WERI-Rb-1 (cell line): ENCODE data around the gene SEC22A.
"Not testable (repeated sequence)": the region's sequence is repeated elsewhere in the genome, so short reads cannot be mapped to it uniquely, and the experiment has no call there.

Source experiments
- DNase-seq: peaks from one replicate; pipeline ENCODE4 v3.0.0-alpha.2; 2020
- H3K27ac ChIP-seq: fragments of 250-450 bp; sonication (Bioruptor Pico); 2 replicates; pipeline ENCODE4 v1.5.1; 2020; ENCODE audit warnings: mild to moderate bottlenecking, moderate library complexity
- H3K27me3 ChIP-seq: fragments of 250-450 bp; sonication (Bioruptor Pico); 2 replicates; pipeline ENCODE4 v1.5.1; 2021; ENCODE audit warnings: mild to moderate bottlenecking, low read depth, moderate library complexity; ENCODE audit not compliant: insufficient read depth, severe bottlenecking
- H3K36me3 ChIP-seq: fragments of 250-450 bp; sonication (Bioruptor Pico); 2 replicates; pipeline ENCODE4 v1.5.1; 2020; ENCODE audit warnings: mild to moderate bottlenecking, moderate library complexity
- H3K4me3 ChIP-seq: 2 replicates; pipeline ENCODE4 v1.5.1; 2011; ENCODE audit warnings: low read depth, mild to moderate bottlenecking, control low read depth, low read length
- H3K9me3 ChIP-seq: fragments of 250-450 bp; sonication (Bioruptor Pico); 2 replicates; pipeline ENCODE4 v1.5.1; 2021; ENCODE audit warnings: mild to moderate bottlenecking, moderate library complexity; ENCODE audit not compliant: severe bottlenecking
- TF ChIP-seq, protein P1 (sequence below): IDR thresholded peaks from 2 replicates; pipeline ENCODE4 v1.5.1; 2011; ENCODE audit warnings: low read depth, mild to moderate bottlenecking, control low read depth, inconsistent platforms, low read length

Gene SEC22A

GRCh38 chr3:123225016-123225415 lies 23.3 kb downstream of the SEC22A start:
- TF ChIP-seq, protein P1, sequence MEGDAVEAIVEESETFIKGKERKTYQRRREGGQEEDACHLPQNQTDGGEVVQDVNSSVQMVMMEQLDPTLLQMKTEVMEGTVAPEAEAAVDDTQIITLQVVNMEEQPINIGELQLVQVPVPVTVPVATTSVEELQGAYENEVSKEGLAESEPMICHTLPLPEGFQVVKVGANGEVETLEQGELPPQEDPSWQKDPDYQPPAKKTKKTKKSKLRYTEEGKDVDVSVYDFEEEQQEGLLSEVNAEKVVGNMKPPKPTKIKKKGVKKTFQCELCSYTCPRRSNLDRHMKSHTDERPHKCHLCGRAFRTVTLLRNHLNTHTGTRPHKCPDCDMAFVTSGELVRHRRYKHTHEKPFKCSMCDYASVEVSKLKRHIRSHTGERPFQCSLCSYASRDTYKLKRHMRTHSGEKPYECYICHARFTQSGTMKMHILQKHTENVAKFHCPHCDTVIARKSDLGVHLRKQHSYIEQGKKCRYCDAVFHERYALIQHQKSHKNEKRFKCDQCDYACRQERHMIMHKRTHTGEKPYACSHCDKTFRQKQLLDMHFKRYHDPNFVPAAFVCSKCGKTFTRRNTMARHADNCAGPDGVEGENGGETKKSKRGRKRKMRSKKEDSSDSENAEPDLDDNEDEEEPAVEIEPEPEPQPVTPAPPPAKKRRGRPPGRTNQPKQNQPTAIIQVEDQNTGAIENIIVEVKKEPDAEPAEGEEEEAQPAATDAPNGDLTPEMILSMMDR = no peak
- peaks cover 22% of the 10 kb centered on the region for H3K36me3 ChIP-seq

DNA sequence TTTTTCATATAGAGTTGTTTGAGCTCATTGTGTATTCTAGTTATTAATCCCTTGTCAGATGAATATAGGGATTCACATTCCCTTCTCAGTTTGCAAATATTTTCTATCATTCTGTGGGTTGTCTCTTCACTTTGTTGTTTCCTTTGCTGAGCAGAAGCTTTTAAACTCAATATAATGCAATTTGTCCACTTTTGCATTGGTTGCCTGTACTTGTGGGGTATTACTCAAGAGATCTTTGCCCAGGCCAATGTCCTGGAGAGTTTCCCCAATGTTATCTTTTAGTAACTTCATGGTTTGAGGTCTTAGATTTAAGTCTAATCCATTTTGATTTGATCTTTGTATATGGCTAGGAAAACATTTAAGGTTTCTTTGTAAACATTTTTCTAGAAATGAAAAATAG lies 24.8 kb downstream of the SEC22A start:
- TF ChIP-seq, protein P1 = no peak
- Histone ChIP-seq H3K27ac (no peak overlapping the region), H3K27me3 (no peaks in the 10 kb centered on the region), H3K4me3 (no peak overlapping the region), H3K36me3 (peaks cover 22% of the 10 kb centered on the region), H3K9me3 (no peaks in the 10 kb centered on the region)
- DNase-seq = no peak

More at GRCh38 chr3:123225016-123225415, 23.3 kb downstream of the SEC22A start:
- H3K27ac ChIP-seq = no peak overlapping the region
- no peak overlapping the region for H3K4me3 ChIP-seq
- no peaks in the 10 kb centered on the region for H3K9me3 ChIP-seq
- H3K27me3 ChIP-seq = no peaks in the 10 kb centered on the region
- no peak for DNase-seq

DNA sequence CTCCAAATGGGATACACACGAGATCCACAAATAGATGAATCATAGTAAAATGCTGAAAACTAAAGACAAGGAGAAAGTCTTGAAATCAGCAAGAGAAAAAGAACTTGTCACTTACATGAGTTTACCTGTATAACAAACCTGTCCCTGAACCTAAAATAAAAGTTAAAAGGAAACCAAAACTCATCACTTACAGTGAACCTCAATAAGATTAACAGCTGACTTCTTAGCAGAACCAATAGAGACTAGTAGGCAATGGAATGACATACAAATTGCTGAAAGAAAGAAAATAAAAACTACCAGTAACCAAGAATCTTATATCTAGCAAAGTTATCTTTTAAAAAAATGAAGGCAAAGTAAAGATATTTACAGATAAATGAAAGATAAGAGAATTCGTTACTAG lies 27.4 kb downstream of the SEC22A start:
- no peak overlapping the region for H3K27ac ChIP-seq
- peaks cover 22% of the 10 kb centered on the region for H3K36me3 ChIP-seq
- H3K4me3 ChIP-seq = no peak overlapping the region
- H3K27me3 ChIP-seq = no peaks in the 10 kb centered on the region
- TF ChIP-seq, protein P1 = no peak
- DNase-seq = no peak
- no peaks in the 10 kb centered on the region for H3K9me3 ChIP-seq

- Histone ChIP-seq H3K27ac (no peak overlapping the region), H3K9me3 (no peaks in the 10 kb centered on the region), H3K36me3 (peaks cover 5% of the 10 kb centered on the region), H3K4me3 (no peak overlapping the region), H3K27me3 (no peaks in the 10 kb centered on the region)
- DNase-seq = no peak
- TF ChIP-seq, protein P1 = no peak
Observed at GRCh38 chr3:123236902-123237301, 35.2 kb downstream of the SEC22A start.

DNA sequence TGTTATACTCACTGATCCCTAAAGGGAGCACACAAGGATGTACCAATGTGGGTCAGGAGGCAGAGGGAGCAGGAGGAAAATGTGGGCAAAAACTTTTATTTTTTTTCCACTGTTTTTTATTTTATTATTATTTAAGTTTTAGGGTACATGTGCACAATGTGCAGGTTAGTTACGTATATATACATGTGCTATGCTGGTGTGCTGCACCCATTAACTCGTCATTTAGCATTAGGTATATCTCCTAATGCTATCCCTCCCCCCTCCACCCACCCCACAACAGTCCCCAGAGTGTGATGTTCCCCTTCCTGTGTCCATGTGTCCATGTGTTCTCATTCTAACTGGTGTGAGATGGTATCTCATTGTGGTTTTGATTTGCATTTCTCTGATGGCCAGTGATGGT lies 37.4 kb downstream of the SEC22A start:
- not testable (repeated sequence) for H3K4me3 ChIP-seq, DNase-seq, H3K27ac ChIP-seq, H3K9me3 ChIP-seq, H3K27me3 ChIP-seq, H3K36me3 ChIP-seq

- Histone ChIP-seq H3K27me3 (no peaks in the 10 kb centered on the region), H3K36me3 (peaks cover 9% of the 10 kb centered on the region), H3K4me3 (no peak overlapping the region), H3K27ac (no peak overlapping the region), H3K9me3 (no peaks in the 10 kb centered on the region)
- TF ChIP-seq, protein P1 = no peak
- DNase-seq = no peak
Observed at GRCh38 chr3:123239756-123240155, 38.0 kb downstream of the SEC22A start.
